ENCODE data around the gene POLE.

- TF ChIP-seq CTCF (IDR thresholded peaks at IDR 0.05) (no peak), POLR2A (IDR thresholded peaks at IDR 0.05) (no peak)
Observed at GRCh38 chr12:132604668-132605441, 82.3 kb downstream of the POLE start.

Data from vagina (tissue), 2 donors.